ENCODE data around the gene TFIP11.

The TFIP11 gene

GRCh38 chr22:26489447-26490036, 22.7 kb downstream of the TFIP11 start:
- no peaks in the 10 kb centered on the region for H3K9me3 ChIP-seq (ENCODE audit: control insufficient read depth, low read length)
- no peak for DNase-seq
- H3K27ac ChIP-seq (ENCODE audit: insufficient read depth, low read length, poor library complexity, severe bottlenecking), result no peak overlapping the region
- no peaks in the 10 kb centered on the region for H3K27me3 ChIP-seq (replicated peaks; ENCODE audit: control insufficient read depth, insufficient read depth, low read length, poor library complexity, severe bottlenecking)
- peaks cover 66% of the 10 kb centered on the region for H3K36me3 ChIP-seq (ENCODE audit: control insufficient read depth, insufficient read depth, low read length)
- H3K4me3 ChIP-seq (ENCODE audit: insufficient read depth, low read depth, low read length, poor library complexity, severe bottlenecking), result no peak overlapping the region
- H3K4me1 ChIP-seq (ENCODE audit: control insufficient read depth, insufficient read depth, low read length, poor library complexity, severe bottlenecking), result peaks cover 5% of the 10 kb centered on the region

DNA sequence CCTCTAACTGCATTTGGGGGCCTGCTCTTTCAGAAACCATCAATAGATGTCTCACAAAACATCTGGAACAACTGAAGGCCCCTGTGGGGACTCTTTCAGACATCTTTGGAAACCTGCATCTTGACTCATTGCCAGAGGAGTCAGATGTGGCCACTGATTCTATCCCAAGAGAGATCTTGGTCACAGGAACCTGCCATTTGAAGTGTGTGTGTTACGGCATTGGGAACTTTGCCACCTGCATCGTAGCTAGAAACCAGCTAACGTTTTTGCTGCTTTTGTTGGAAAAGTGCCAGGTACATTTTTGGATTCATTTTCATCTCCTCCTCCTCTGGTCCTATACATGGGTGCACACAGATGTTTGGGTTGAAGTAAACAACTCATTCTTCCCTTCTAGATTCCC, 24.3 kb downstream of the TFIP11 start:
- Histone ChIP-seq H3K9me3 (ENCODE audit: control insufficient read depth, low read length) (no peaks in the 10 kb centered on the region), H3K4me1 (ENCODE audit: control insufficient read depth, insufficient read depth, low read length, poor library complexity, severe bottlenecking) (peaks cover 10% of the 10 kb centered on the region), H3K4me3 (ENCODE audit: insufficient read depth, low read depth, low read length, poor library complexity, severe bottlenecking) (no peak overlapping the region), H3K27ac (ENCODE audit: insufficient read depth, low read length, poor library complexity, severe bottlenecking) (no peak overlapping the region), H3K36me3 (ENCODE audit: control insufficient read depth, insufficient read depth, low read length) (peaks cover 50% of the 10 kb centered on the region), H3K27me3 (replicated peaks; ENCODE audit: control insufficient read depth, insufficient read depth, low read length, poor library complexity, severe bottlenecking) (no peaks in the 10 kb centered on the region)
- no peak for DNase-seq

DNA sequence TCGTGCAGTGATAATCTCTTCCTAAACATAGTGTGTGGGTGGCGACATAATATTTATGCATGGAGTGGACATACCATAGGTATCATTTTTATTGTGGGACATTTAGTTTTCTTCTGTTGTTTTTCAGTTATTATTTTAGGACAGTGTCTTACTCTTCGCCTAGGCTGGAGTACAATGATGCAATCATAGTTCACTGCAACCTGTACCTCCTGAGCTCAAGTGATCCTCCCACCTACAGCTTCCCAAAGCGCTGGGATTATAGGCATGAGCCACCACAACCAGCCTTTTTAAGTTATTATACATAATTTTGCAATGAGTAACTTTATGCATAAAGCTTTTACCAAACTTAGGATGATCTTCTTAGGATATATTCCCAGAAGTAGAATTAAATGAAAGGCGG, 25.9 kb downstream of the TFIP11 start:
- Histone ChIP-seq H3K36me3 (ENCODE audit: control insufficient read depth, insufficient read depth, low read length) (peaks cover 35% of the 10 kb centered on the region), H3K27me3 (replicated peaks; ENCODE audit: control insufficient read depth, insufficient read depth, low read length, poor library complexity, severe bottlenecking) (no peaks in the 10 kb centered on the region), H3K4me1 (ENCODE audit: control insufficient read depth, insufficient read depth, low read length, poor library complexity, severe bottlenecking) (peaks cover 23% of the 10 kb centered on the region), H3K9me3 (ENCODE audit: control insufficient read depth, low read length) (no peaks in the 10 kb centered on the region), H3K4me3 (ENCODE audit: insufficient read depth, low read depth, low read length, poor library complexity, severe bottlenecking) (no peak overlapping the region), H3K27ac (ENCODE audit: insufficient read depth, low read length, poor library complexity, severe bottlenecking) (no peak overlapping the region)
- DNase-seq, result no peak

DNA sequence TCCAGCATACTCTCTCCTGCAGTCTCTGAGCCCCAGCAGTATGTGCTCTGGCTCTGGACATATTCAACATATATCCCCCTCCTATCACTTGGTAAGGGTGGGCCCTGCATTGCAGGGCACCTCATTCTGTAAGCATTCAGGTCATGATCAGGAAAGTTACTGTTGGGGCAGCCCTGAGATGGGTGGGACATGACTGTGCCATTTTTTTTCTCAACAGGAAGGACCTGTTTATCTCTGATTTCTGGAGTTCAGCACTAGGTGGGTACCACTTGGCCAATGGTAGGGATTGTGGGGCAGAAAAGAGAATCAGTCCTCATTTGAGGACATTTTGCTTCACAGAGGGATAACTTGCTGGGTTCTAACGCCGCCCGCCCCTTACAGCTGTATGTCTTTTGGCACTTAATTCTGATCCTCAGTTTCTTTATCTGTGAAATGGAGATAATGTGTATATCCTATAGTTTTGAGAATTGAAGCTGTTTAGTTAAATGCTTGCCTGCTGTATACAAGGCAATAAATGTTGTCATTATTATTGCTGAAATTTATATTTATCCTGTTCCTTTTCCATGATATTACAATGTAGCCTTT, 26.4 kb downstream of the TFIP11 start:
- H3K9me3 ChIP-seq (ENCODE audit: control insufficient read depth, low read length), result no peaks in the 10 kb centered on the region
- no peak for DNase-seq

GRCh38 chr22:26485013-26485412, 27.3 kb downstream of the TFIP11 start:
- Histone ChIP-seq H3K27ac (ENCODE audit: insufficient read depth, low read length, poor library complexity, severe bottlenecking) (no peak overlapping the region), H3K4me3 (ENCODE audit: insufficient read depth, low read depth, low read length, poor library complexity, severe bottlenecking) (no peak overlapping the region), H3K36me3 (ENCODE audit: control insufficient read depth, insufficient read depth, low read length) (peaks cover 21% of the 10 kb centered on the region), H3K27me3 (replicated peaks; ENCODE audit: control insufficient read depth, insufficient read depth, low read length, poor library complexity, severe bottlenecking) (no peaks in the 10 kb centered on the region), H3K9me3 (ENCODE audit: control insufficient read depth, low read length) (no peaks in the 10 kb centered on the region), H3K4me1 (ENCODE audit: control insufficient read depth, insufficient read depth, low read length, poor library complexity, severe bottlenecking) (peaks cover 34% of the 10 kb centered on the region)
- DNase-seq, result no peak

More for the DNA sequence above, 26.4 kb downstream of the TFIP11 start:
- peaks cover 30% of the 10 kb centered on the region for H3K36me3 ChIP-seq (ENCODE audit: control insufficient read depth, insufficient read depth, low read length)
- H3K27ac ChIP-seq (ENCODE audit: insufficient read depth, low read length, poor library complexity, severe bottlenecking), result no peak overlapping the region
- peaks cover 25% of the 10 kb centered on the region for H3K4me1 ChIP-seq (ENCODE audit: control insufficient read depth, insufficient read depth, low read length, poor library complexity, severe bottlenecking)
- no peaks in the 10 kb centered on the region for H3K27me3 ChIP-seq (replicated peaks; ENCODE audit: control insufficient read depth, insufficient read depth, low read length, poor library complexity, severe bottlenecking)
- H3K4me3 ChIP-seq (ENCODE audit: insufficient read depth, low read depth, low read length, poor library complexity, severe bottlenecking), result no peak overlapping the region

GRCh38 chr22:26484360-26484706, 27.9 kb downstream of the TFIP11 start:
- peaks cover 41% of the 10 kb centered on the region for H3K4me1 ChIP-seq (ENCODE audit: control insufficient read depth, insufficient read depth, low read length, poor library complexity, severe bottlenecking)
- H3K27me3 ChIP-seq (replicated peaks; ENCODE audit: control insufficient read depth, insufficient read depth, low read length, poor library complexity, severe bottlenecking), result no peaks in the 10 kb centered on the region
- H3K27ac ChIP-seq (ENCODE audit: insufficient read depth, low read length, poor library complexity, severe bottlenecking), result peak overlapping the region; percentile 87
- peak in 2 of 3 donors; percentile 8 to 13 for DNase-seq
- peak overlapping the region; percentile 75 for H3K4me3 ChIP-seq (ENCODE audit: insufficient read depth, low read depth, low read length, poor library complexity, severe bottlenecking)
- H3K36me3 ChIP-seq (ENCODE audit: control insufficient read depth, insufficient read depth, low read length), result peaks cover 14% of the 10 kb centered on the region
- H3K9me3 ChIP-seq (ENCODE audit: control insufficient read depth, low read length), result no peaks in the 10 kb centered on the region

- Histone ChIP-seq H3K36me3 (ENCODE audit: control insufficient read depth, insufficient read depth, low read length) (peaks cover 8% of the 10 kb centered on the region), H3K4me1 (ENCODE audit: control insufficient read depth, insufficient read depth, low read length, poor library complexity, severe bottlenecking) (peaks cover 43% of the 10 kb centered on the region), H3K9me3 (ENCODE audit: control insufficient read depth, low read length) (no peaks in the 10 kb centered on the region), H3K27ac (ENCODE audit: insufficient read depth, low read length, poor library complexity, severe bottlenecking) (peak within 1 kb of the TSS; percentile 87), H3K27me3 (replicated peaks; ENCODE audit: control insufficient read depth, insufficient read depth, low read length, poor library complexity, severe bottlenecking) (no peaks in the 10 kb centered on the region), H3K4me3 (ENCODE audit: insufficient read depth, low read depth, low read length, poor library complexity, severe bottlenecking) (peak within 1 kb of the TSS; percentile 75)
- peak; percentile 89 to 90 (median 89) for DNase-seq
These were observed 28.6 kb downstream of the TFIP11 start, which contains the start of the genes HPS4 and SRRD for GRCh38 chr22:26483439-26484359. TSS of gene HPS4 (minus strand) at chr22:26483783. CDS start at chr22:26481762, 2,021 bp downstream. TSS of gene SRRD (plus strand) at chr22:26483877. CDS start at chr22:26483891, 14 bp downstream.

GRCh38 chr22:26483043-26483438, 29.2 kb downstream of the TFIP11 start:
- Histone ChIP-seq H3K27me3 (replicated peaks; ENCODE audit: control insufficient read depth, insufficient read depth, low read length, poor library complexity, severe bottlenecking) (no peaks in the 10 kb centered on the region), H3K9me3 (ENCODE audit: control insufficient read depth, low read length) (no peaks in the 10 kb centered on the region), H3K36me3 (ENCODE audit: control insufficient read depth, insufficient read depth, low read length) (peaks cover 2% of the 10 kb centered on the region), H3K27ac (ENCODE audit: insufficient read depth, low read length, poor library complexity, severe bottlenecking) (peak overlapping the region; percentile 87), H3K4me3 (ENCODE audit: insufficient read depth, low read depth, low read length, poor library complexity, severe bottlenecking) (peak overlapping the region; percentile 75), H3K4me1 (ENCODE audit: control insufficient read depth, insufficient read depth, low read length, poor library complexity, severe bottlenecking) (peaks cover 43% of the 10 kb centered on the region)
- DNase-seq, result no peak

DNA sequence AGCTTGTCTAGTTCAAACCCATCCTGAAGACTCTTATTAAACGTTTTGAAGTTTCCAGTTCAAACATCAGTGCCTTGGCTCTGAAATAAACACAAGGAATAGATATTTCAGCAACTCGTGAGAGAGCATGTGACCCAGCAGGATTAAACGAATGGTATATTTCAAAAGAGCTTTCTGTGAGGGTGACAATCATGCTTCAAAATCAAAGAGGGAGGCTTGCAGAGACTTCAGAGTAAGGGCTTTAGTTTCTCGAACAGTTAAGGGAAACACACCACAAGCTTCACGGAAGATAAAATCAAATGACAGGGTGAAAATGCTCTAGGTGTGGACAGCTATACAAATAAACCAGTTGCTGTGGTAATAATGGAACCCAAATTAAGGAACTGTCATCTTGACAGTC, 30.1 kb downstream of the TFIP11 start:
- Histone ChIP-seq H3K27me3 (replicated peaks; ENCODE audit: control insufficient read depth, insufficient read depth, low read length, poor library complexity, severe bottlenecking) (no peaks in the 10 kb centered on the region), H3K4me1 (ENCODE audit: control insufficient read depth, insufficient read depth, low read length, poor library complexity, severe bottlenecking) (peaks cover 43% of the 10 kb centered on the region), H3K36me3 (ENCODE audit: control insufficient read depth, insufficient read depth, low read length) (peaks cover 7% of the 10 kb centered on the region), H3K9me3 (ENCODE audit: control insufficient read depth, low read length) (no peaks in the 10 kb centered on the region), H3K4me3 (ENCODE audit: insufficient read depth, low read depth, low read length, poor library complexity, severe bottlenecking) (no peak overlapping the region), H3K27ac (ENCODE audit: insufficient read depth, low read length, poor library complexity, severe bottlenecking) (no peak overlapping the region)
- no peak for DNase-seq

- DNase-seq, result no peak
- no peak overlapping the region for H3K27ac ChIP-seq (ENCODE audit: insufficient read depth, low read length, poor library complexity, severe bottlenecking)
- H3K4me1 ChIP-seq (ENCODE audit: control insufficient read depth, insufficient read depth, low read length, poor library complexity, severe bottlenecking), result peaks cover 43% of the 10 kb centered on the region
- no peaks in the 10 kb centered on the region for H3K27me3 ChIP-seq (replicated peaks; ENCODE audit: control insufficient read depth, insufficient read depth, low read length, poor library complexity, severe bottlenecking)
- no peak overlapping the region for H3K4me3 ChIP-seq (ENCODE audit: insufficient read depth, low read depth, low read length, poor library complexity, severe bottlenecking)
- H3K9me3 ChIP-seq (ENCODE audit: control insufficient read depth, low read length), result no peaks in the 10 kb centered on the region
- H3K36me3 ChIP-seq (ENCODE audit: control insufficient read depth, insufficient read depth, low read length), result peaks cover 12% of the 10 kb centered on the region
These were observed 30.6 kb downstream of the TFIP11 start for GRCh38 chr22:26481694-26482093.
